GM04503 (cell line): ENCODE results near the gene MLLT1.
A peak's percentile ranks its signal among the peaks of the same experiment; 100 is the strongest.

ENCODE experiments used
- DNase-seq: peaks from one replicate; pipeline ENCODE4 v3.0.0-alpha.2; 2012; ENCODE audit warnings: low read depth

MLLT1 gene

DNA sequence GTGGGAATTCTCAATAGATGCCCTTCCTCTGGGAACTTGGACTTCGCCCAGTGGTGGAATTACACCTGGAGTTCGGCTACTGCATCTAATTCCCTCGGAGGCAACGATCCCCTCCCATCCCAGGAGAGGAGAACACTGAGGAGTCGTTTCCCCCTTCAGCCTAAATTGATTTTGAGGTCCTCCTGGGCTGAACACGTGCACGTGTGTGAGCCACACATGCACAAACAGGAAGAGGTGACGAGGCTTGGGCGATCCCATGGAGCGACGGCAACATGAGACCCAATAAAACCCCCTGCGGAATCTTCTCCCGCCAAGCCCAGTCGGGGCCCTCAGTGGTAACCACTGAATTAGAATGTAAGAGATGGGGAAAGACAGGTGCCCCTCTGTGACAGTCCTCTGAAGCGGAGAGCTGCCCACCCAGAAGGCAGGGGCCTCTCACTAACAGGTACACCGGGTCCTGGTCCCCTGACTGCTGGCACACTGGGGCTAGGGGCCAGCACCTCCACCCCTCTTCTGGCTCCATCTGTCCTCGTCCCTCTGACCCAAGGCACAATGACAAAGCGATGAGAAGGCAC, 4.5 kb downstream of the MLLT1 start:
- DNase-seq = no peak

DNA sequence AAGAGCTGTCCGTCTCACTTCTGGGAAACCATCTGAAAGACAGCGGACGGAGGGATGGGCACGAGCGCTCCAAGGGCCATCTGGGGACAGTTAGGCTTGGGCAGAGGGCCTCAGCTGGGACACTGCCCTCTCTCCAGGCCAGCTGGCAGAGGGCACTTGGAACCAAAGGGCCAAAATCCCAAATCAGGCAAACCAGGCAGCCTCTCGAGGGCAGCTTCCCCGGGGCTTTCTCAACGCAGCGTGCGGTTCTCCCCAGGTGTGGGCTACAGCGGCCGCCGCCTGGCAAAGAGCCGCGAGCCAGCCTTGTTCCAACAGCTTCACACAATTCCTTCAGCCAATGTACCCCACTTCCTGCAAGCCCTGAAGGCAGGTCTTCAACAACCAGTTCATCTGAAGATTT, 5.0 kb downstream of the MLLT1 start:
- no peak for DNase-seq

DNA sequence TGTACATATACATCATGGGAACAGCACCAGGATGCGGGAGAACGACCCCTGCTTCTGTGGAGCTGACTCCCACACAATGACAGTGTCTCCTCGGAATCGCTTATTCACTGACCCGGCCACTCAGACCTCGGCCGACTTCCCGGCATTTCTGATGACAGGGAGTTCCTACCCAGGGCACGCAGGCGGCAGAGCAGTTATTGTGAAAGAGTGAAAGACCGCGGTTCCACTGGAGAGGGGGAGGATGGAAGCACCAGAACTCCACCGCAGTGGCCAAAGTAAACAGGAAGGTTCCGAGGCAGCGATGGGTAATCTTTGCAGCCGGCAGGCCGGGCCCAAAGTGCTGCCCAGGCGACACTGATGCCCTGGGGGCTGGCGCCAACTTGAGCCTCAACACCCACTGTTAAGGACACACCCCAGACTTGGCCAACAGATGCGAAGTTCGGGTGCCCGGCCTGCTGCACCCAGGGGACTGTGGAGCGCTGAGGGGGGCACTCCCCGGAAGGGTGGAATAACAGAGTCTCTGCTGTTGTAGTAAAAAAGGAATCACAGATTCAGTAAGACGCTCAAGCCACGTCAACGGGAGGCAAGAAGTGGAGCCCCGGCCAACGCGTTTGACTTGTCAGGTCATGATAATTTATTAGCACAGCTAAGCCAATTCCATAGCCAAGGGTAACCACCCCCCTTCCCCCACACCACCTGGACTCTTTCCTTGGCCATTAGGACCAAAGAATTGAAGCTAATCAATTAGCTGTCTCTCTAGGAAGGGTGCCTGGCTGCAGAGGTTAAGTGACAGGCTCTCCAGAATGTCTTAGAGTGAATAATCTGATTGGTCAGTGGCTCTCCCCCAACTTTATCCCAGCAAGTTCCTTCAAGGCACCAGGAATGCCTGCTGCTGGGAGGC, 5.8 kb downstream of the MLLT1 start:
- peak; percentile 86 for DNase-seq

DNA sequence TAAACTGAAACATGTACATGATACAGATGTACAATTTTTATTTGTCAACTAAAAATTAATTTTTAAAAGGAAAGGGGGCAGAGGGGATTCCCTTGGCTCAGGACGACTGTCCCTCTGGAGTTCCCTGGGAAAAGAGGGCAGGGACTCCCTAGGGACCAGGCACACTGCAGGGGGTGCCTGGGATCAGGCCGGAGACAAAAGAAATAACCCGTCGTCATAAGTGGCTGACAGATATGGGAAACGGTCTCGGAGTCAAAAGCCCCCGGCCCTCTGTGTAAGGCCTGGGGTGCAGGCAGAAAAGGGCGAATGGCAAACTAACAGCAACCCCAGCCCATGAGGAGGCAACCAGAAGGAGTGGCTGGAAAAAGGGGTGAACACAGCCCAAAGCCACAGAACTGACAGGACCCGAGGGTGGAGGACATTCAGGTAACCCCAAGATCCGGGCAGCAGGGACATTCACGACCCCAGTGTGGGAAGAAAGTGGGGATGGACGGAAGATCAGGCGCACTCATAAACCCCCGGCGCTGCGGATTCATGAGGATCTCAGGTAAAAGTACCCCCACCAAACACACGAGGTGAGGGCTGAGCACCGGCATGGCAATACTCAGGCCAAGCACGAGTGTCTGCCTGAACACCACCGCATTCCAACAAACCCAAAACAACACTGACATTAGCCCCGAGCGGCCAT, 6.7 kb downstream of the MLLT1 start:
- DNase-seq = no peak

DNA sequence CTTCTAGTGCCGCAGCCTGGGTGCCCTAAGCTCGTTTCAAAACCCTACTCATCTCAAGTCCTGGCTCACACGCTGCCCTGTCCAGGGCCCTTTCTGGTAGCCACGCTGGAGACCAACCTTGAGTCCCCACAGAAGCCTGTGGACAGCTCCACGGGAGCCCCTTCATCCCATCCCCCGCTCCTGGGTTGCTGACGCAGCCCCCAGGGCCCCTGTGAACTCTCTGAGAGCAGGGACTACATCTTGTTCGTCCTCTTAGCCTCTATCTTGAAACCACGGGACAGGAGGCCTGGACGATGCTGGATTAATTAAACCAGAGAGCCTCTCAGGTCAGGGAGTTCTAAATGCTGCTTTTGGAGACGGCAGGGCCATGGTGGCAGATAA, 7.4 kb downstream of the MLLT1 start:
- DNase-seq = no peak

DNA sequence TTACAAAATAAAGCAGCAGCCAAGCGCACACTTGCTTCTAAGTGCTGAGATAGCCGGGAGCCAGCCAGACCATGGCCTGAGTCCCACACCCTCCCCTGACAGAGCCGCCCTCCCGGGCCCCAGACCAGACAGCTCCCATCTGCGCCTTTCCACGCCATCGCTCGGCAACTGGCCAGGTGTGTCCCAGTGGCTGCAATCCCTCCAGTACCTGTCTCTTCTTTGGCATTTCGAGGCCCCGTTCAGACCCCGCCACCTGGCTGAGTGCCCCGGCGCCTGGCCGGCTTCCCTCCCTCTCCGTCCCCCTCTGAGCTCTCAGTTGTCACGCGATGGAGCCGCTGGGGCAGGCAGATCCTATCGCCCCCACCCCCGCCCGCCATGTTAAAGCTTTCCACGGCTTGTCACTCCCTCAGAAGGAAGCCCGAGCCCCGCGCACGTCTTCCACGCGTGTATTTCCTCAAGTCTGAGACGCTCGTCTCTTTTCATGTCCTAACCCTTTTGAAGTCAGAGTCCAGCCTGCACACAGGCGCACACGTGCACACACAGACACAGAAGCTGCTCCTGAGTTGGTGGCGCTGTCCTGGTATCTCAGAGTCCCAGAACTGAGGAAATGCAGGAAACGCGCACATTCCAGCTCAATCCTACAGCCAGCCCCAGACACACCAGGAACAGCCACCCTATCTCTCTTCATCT, 7.9 kb downstream of the MLLT1 start:
- DNase-seq = no peak

DNA sequence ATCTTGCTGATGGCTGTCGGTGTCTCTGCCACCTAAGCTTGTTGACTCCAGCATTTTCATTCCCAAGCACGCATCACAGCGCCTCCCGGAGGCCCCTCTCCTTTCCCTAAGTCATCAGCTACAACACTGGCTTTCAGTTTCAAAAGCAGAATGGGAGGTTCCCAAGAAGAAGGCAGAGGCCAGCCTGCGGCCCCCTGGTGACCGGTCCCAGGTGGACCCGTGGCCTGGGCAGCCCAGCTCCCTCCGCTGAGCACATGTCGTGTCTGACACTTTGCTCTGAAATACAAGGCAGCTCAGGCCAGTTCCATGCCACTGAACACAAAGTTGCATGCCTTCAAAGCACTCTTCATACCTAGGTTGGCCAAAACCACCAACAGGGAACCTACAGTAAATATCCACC, 8.5 kb downstream of the MLLT1 start:
- DNase-seq = no peak

DNA sequence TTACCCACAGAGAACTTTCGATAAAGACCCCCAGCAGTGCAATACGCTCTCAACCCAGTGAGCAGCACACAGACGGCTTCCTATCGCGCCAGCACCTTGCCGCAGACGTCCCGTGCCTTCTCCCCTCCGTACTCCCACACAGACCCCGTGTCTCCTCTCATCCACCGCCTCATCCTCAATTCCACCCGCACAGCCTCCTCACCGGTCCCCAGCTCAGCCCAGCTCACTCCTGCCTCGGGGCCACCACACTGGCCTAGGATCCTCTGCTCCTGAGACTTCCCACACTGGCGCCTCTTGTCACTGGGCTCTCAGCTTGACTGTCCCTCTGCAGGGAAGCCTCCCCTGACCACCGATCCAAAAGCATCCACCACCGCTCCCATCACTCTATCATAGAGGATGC, 9.0 kb downstream of the MLLT1 start:
- no peak for DNase-seq

DNA sequence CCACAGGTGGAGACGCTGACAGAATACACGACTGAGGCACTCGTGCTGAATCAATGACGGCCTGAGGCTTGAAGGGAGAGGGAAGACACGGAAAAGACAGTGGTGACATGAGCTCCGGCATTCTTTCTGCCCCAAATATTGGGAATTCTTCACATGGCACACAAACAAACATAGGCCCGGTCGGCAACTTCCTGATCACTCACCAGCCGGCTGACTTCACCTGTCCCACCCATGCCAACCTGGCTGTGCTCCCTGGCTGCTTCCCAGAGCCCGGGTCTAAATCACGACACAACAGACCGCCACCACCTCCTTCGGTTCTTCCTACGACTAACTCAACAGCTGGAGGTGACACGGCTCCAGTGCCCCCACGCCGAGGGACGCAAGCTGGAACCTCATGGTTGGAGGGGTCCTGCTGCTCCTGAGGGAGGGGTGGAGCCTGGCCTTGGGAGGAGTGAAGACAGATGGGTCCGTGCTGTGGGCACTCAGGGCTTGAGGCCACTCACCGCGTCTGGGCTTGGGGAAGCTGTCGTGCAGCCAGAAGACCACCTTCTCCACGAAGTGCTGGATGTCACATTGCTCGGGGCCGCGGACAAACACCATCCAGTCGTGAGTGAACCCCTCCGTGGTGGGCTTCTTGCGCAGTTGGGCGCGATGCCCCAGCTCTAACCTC, 9.6 kb downstream of the MLLT1 start:
- DNase-seq = no peak

DNA sequence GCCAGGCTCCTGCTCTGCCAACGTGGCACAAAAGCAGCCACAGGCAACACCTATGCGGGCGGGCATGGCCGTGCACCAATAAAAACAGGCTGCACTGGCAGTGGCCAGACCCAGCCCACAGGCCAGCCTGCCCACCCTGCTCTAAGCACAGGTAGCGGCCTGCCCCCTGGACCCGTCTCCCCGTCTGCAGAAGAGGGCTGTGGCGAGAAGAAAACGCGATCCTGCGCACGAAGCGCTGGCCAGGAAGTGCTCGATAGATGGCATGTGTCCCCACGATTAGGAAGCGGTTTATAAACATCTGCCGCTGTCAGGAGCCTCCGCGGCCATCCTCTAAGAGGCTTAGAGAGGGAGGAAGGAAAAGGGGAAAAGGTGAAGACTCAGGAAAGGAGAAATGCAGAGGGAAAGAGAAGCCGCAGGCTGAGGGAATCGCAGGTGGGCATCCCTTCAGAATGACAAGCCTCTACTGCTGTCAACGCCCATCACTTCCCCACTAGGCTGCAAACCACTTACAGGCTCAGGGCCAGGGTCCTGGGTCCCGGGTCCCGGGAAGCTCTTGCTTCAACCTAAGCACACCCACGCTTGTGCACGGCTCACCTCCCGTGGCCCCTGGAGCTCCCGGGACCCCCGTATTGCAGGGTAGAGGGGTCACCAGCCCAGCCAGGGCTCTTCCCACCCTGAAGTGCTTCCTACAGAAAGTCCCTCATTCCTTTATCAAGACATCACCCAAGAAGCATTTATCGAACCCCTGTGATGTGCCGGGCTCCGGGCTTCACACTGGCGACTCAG, 10.5 kb downstream of the MLLT1 start:
- DNase-seq = no peak

DNA sequence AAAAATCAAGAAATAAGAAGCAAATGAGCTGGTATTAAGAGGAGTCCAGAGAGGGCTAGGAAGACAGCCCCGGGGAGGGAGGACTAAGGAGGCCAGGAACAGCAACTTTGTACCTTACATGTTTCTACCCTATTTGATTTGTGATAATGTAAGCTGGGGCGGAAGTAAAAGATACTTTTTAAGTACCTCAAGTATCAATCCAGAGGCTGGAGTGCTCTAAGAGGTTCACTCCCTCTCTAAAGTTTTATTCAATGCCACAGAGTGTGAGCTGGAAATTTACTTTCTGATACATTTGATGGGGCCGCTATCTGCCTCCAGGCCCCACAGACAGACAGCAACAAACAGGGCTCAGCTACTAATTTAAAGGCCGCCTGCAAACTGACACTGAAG, 11.4 kb downstream of the MLLT1 start:
- no peak for DNase-seq

DNA sequence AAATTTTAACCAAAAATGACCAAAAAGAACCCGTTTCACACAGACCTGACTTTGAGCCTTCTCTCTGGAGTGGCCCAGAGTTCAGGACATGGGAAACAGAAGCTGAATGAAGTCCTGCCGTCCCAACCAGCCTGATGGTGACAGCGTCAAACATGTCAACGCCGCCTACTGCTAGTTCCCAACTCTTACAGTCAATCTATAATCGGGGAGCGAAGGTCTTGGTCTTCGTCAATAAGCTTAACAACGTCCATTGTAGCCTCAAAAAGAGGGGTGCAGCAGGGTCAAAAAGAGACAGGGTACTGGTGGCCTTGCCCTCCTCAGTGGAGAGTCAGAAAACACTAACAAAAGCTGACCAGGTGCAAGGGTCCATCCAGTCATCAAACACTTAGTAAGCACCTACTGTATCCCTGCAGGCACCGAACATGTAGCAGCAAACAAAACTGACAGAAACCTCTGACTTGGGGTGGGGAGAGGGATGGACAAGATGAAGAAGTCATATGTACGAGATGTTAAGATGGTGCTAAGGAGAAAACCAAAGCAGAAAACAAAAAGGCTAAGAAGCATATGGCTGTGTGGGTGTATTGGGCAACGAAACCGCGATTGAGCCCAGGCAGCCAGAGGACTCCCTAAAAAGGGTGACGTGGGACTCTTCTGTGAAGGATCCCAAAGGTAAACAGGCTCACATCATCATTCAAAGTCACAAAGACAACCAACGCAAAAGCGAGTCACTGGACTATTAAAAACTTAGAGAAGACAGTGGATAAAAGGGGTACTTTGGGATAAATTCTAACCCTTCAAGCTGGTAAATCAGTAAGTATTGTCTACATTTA, 12.0 kb downstream of the MLLT1 start:
- DNase-seq = no peak

DNA sequence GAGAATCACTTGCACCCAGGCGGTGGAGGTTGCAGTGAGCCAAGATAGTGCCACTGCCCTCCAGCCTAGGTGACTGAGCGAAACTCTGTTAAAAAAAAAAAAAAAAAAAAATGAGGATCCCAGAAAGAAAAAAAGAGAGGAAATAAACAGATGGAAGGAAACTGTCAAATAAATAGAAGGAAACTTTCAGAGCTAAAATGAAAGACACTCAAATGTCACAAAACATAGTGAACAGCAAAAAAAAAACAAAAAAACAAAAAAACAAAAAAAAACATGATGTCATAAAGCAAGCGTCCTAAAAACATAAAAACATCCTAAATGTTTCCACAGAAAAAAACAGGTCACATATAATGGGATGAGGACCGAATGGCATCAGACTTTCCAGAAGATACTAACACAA, 15.0 kb downstream of the MLLT1 start:
- no peak for DNase-seq

DNA sequence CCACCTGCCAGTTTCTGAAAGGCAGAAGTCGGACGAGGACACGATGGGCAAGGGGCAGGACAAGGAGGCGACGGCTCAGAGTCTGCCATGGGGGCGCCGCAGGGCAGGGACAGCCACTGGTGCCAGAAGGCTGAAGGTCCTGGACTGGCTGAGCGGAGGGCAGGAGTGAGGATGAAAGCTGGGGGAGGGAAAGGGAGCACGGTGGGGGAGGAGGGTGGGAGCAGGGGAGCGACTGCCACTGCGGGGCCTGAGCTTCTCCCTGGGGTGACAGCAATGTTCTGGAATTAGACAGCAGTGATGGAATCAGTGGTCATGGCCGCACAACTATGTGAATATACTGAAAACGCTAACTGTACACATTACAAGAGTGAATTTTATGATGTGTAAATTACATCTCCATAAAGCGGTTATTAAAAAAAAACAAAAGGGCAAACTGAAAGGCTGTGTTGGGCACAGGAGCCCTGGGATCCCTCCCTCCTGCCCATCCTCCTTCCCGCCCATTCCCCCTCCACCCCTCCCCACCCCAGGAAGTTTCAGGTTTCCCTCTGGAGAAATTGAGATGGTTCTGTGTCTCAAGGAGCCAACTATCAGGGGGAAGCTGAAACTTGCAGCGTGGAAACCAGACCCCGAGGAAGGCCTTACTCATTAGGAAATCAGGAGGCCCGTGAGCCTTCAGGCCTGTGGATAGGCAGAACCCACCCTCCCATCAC, 15.9 kb downstream of the MLLT1 start:
- DNase-seq = no peak

DNA sequence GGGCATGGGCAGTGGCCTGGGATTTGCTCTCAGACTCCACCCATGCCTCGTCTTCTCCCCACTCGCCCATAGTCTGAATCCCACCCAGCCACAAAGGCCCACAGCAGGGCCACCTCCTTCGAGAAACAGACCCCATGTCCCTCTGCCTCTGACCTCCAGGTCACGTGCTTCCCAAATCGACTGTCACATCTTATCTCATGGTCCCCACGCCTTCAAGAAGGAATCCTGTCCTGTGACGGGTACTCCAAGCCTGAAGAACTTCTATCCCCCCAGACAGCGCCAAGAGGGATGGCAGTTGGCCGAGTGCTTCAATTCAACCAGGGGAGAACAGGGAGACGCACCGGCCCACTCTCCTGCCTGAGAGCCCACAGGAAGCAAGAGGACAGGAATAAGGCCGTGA, 16.5 kb downstream of the MLLT1 start:
- DNase-seq = no peak

DNA sequence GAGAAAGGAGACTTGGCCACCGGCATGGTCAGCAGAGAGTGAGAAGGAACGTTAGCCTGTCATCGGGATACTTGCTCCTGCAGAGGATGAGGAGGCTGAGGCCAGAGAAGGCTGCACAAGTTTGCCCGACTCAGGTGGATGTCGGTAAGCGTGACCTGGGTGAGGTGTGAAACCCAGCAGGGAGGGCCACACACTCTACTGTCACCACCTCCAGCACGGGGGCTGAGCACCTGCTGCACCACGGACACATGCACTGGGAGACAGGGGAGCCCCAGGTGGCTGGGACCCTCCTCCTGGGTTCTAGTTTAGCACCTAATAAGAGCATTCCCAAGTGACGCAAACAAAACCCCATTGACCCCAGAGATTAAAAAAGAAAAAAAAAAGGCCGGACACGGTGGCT, 17.3 kb downstream of the MLLT1 start:
- no peak for DNase-seq

DNA sequence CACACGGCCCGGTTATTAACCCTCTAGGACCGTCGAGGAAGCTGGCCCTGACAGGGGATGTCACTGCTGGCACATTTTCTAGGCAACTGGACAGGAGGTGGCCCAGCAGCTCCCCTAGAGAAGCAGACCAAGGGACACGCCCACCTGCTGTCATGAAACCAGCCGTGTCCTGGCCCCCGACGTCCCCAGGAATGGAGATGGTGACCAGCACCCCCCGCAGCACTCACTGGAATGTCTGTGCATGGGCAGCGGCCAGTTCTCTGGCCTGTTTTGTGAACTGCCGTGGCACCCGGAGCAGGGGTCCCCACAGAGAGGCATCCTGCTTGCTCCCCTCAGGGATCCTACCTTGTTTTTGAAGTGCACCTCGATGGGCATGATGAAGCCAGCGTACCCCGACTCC, 17.9 kb downstream of the MLLT1 start:
- no peak for DNase-seq

DNA sequence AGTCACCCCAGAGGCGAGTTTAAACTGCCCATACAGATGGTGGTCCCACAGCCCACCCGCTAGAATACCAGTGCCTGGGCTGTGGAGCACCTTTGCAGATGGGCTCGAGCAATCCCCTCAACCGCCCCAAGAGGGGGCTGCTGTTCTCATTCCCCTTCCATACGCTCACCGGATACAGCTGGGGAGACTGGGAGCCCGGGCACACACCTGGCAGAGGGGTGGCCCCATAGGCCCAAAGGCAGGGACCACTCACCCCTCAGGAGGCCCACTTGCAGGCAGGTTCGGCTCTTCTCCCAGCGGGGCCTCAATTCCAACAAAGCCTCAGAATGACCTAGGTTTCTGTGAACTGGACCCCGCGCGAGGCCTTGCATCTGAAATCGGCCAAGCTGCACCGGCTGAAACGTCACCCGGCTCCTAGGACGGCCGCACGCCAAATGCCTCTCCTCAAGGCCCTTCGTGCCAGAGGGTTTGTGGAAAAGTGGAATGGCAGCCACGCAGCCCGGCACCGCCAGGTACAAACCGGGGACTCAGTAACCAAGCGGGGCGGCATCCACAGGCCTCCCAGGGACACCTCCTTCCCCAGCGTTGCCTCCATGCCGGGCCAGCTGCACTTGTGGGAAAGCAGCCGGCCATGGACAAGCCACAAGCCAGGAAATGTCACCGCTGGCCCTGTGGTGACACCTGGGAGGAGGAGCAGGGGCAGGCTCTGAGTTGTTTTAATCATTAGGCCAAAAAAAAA, 18.7 kb downstream of the MLLT1 start:
- DNase-seq = no peak

DNA sequence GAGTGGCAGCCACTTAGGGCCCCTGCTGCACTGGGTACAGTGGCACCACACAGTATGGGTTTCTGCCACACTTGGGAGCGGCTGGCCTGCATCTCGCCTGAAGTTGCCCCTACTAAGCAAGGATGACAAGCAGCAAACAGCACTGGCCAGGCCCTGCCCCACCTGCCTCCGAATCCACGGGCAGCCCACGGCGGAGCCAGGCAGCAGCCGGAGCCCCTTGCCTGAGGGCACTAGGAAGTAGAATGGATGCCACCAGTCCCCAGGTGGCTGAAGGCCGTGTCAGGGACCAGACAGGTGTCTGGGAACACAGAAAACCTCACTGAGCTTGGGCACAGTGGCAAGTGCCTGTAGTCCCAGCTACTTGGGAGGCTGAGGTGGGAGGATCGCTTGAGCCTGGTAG, 19.4 kb downstream of the MLLT1 start:
- DNase-seq = no peak
